ENCODE data around the gene CARS1.

Gene CARS1

GRCh38 chr11:3006505-3007260 lies 50.5 kb downstream of the CARS1 start:
- POLR2A ChIA-PET, result interaction anchor here (0.9 kb wide), 1 partner anchor 15 kb away, joined by 3 read pairs; the partner anchor contains the start of gene NAP1L4
- DNase-seq (ENCODE audit: extremely low spot score), result no peak
- TF ChIP-seq ZNF384 (IDR thresholded peaks at IDR 0.05) (no peak), SP1 (IDR thresholded peaks at IDR 0.05) (no peak), TARDBP (IDR thresholded peaks at IDR 0.05) (no peak), SUZ12 (IDR thresholded peaks at IDR 0.05) (no peak), FOXM1 (IDR thresholded peaks at IDR 0.05; ENCODE audit: borderline replicate concordance) (no peak), CTBP1 (IDR thresholded peaks at IDR 0.05; ENCODE audit: borderline replicate concordance) (no peak), NFRKB (IDR thresholded peaks at IDR 0.05) (no peak), HDGF (IDR thresholded peaks at IDR 0.05; ENCODE audit: borderline replicate concordance) (no peak), LEF1 (IDR thresholded peaks at IDR 0.05; ENCODE audit: borderline replicate concordance) (no peak), ARNT (IDR thresholded peaks at IDR 0.05) (no peak), L3MBTL2 (conservative IDR thresholded peaks at IDR 0.05) (no peak), PKNOX1 (IDR thresholded peaks at IDR 0.05) (no peak)
- CTCF ChIA-PET, result no interaction called here

- ChIA-PET POLR2A (no interaction called here), CTCF (no interaction called here)
- DNase-seq (ENCODE audit: extremely low spot score), result no peak
- TF ChIP-seq ARNT (IDR thresholded peaks at IDR 0.05) (no peak), CTBP1 (IDR thresholded peaks at IDR 0.05; ENCODE audit: borderline replicate concordance) (no peak), FOXM1 (IDR thresholded peaks at IDR 0.05; ENCODE audit: borderline replicate concordance) (no peak), ZNF384 (IDR thresholded peaks at IDR 0.05) (no peak), FOXA1 (IDR thresholded peaks at IDR 0.05) (no peak), LEF1 (IDR thresholded peaks at IDR 0.05; ENCODE audit: borderline replicate concordance) (no peak), NFRKB (IDR thresholded peaks at IDR 0.05) (no peak), SUZ12 (IDR thresholded peaks at IDR 0.05) (no peak), FOXK2 (IDR thresholded peaks at IDR 0.05) (no peak), SP1 (IDR thresholded peaks at IDR 0.05) (no peak)
These were observed 52.7 kb downstream of the CARS1 start for GRCh38 chr11:3004481-3004880.

GRCh38 chr11:3003396-3004231 lies 53.6 kb downstream of the CARS1 start:
- TF ChIP-seq PKNOX1 (IDR thresholded peaks at IDR 0.05) (no peak), SP1 (IDR thresholded peaks at IDR 0.05) (no peak), L3MBTL2 (conservative IDR thresholded peaks at IDR 0.05) (no peak), HDGF (IDR thresholded peaks at IDR 0.05; ENCODE audit: borderline replicate concordance) (no peak), NFRKB (IDR thresholded peaks at IDR 0.05) (no peak), SUZ12 (IDR thresholded peaks at IDR 0.05) (no peak), FOXA1 (IDR thresholded peaks at IDR 0.05) (no peak), LEF1 (IDR thresholded peaks at IDR 0.05; ENCODE audit: borderline replicate concordance) (no peak), FOXK2 (IDR thresholded peaks at IDR 0.05) (no peak), ELF4 (IDR thresholded peaks at IDR 0.05) (no peak), CTBP1 (IDR thresholded peaks at IDR 0.05; ENCODE audit: borderline replicate concordance) (no peak), TARDBP (IDR thresholded peaks at IDR 0.05) (no peak), FOXM1 (IDR thresholded peaks at IDR 0.05; ENCODE audit: borderline replicate concordance) (no peak), ARNT (IDR thresholded peaks at IDR 0.05) (no peak), BHLHE40 (IDR thresholded peaks at IDR 0.05; ENCODE audit: borderline replicate concordance) (no peak), ZNF384 (IDR thresholded peaks at IDR 0.05) (no peak)
- POLR2A ChIA-PET, result interaction anchor here (1.6 kb wide), 1 partner anchor 11 kb away, joined by 9 read pairs; the partner anchor contains the start of gene NAP1L4
- CTCF ChIA-PET, result no interaction called here
- no peak for DNase-seq (ENCODE audit: extremely low spot score)

GRCh38 chr11:3002871-3003270 lies 54.4 kb downstream of the CARS1 start:
- TF ChIP-seq BHLHE40 (IDR thresholded peaks at IDR 0.05; ENCODE audit: borderline replicate concordance), result no peak
- no peak for TF ChIP-seq SUZ12 (IDR thresholded peaks at IDR 0.05)
- TF ChIP-seq ARNT (IDR thresholded peaks at IDR 0.05), result no peak
- ChIA-PET CTCF (no interaction called here), POLR2A (interaction anchor here (1.6 kb wide), 1 partner anchor 11 kb away, joined by 9 read pairs; the partner anchor contains the start of gene NAP1L4)
- no peak for DNase-seq (ENCODE audit: extremely low spot score)

GRCh38 chr11:3002351-3002861 lies 54.8 kb downstream of the CARS1 start:
- no peak for TF ChIP-seq SP1 (IDR thresholded peaks at IDR 0.05)
- no peak for TF ChIP-seq SUZ12 (IDR thresholded peaks at IDR 0.05)
- TF ChIP-seq BHLHE40 (IDR thresholded peaks at IDR 0.05; ENCODE audit: borderline replicate concordance), result no peak
- no peak for TF ChIP-seq CTBP1 (IDR thresholded peaks at IDR 0.05; ENCODE audit: borderline replicate concordance)
- TF ChIP-seq FOXM1 (IDR thresholded peaks at IDR 0.05; ENCODE audit: borderline replicate concordance), result no peak
- no peak for TF ChIP-seq HDGF (IDR thresholded peaks at IDR 0.05; ENCODE audit: borderline replicate concordance)
- no peak for TF ChIP-seq L3MBTL2 (conservative IDR thresholded peaks at IDR 0.05)
- no peak for TF ChIP-seq NFRKB (IDR thresholded peaks at IDR 0.05)
- TF ChIP-seq ZNF384 (IDR thresholded peaks at IDR 0.05), result no peak
- no peak for TF ChIP-seq LEF1 (IDR thresholded peaks at IDR 0.05; ENCODE audit: borderline replicate concordance)
- no peak for TF ChIP-seq TARDBP (IDR thresholded peaks at IDR 0.05)
- no peak for TF ChIP-seq ELF4 (IDR thresholded peaks at IDR 0.05)
- TF ChIP-seq FOXK2 (IDR thresholded peaks at IDR 0.05), result no peak
- TF ChIP-seq ARNT (IDR thresholded peaks at IDR 0.05), result no peak
- TF ChIP-seq FOXA1 (IDR thresholded peaks at IDR 0.05), result no peak
- no peak for TF ChIP-seq PKNOX1 (IDR thresholded peaks at IDR 0.05)
- no peak for DNase-seq (ENCODE audit: extremely low spot score)
- ChIA-PET CTCF (no interaction called here), POLR2A (interaction anchor here (1.6 to 2.1 kb wide), 2 partner anchors 10 kb away, joined by 9 to 13 read pairs; partner anchors contain the start of gene NAP1L4)
